ENCODE results near the gene FAT2.

Gene FAT2

DNA sequence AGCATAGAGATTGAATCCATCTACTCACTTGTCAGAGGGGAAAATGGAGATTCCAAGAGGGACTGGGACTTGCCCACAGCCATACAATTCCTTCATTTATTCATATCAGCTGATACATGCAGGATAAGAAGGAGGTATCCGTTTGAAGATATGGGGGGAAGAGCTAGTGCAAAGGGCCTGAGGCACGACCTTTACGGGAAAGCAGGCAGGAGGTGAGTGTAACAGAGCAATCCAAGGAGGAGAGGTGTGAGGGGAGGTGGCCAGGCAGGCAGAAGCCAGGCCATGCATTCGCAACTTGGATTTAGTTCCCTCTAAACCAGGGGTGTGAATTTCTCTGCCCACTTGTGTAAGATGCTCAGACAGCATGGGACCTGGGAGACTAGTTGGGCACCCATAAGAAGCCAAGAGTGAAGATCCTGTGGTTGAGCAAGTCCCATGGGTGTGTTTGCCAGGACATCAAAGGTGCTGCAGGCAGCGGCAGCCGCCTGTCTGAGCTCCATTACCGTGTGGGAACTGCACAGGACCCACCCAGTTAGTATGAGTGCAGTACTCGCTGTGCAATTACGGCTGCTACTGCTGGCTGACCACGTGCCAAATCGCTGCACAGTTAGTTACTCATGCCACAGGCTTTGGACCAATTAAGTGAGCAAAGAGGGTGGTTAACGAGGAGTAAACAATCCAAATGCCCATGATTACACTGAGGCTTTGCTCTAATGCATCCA, 31.4 kb upstream of the FAT2 start:
- no peak overlapping the region for H3K4me3 ChIP-seq (replicated peaks; ENCODE audit: low read depth, low read length)
- no peak for DNase-seq (ENCODE audit: extremely low read depth, low read depth)
- TF ChIP-seq, protein P1, sequence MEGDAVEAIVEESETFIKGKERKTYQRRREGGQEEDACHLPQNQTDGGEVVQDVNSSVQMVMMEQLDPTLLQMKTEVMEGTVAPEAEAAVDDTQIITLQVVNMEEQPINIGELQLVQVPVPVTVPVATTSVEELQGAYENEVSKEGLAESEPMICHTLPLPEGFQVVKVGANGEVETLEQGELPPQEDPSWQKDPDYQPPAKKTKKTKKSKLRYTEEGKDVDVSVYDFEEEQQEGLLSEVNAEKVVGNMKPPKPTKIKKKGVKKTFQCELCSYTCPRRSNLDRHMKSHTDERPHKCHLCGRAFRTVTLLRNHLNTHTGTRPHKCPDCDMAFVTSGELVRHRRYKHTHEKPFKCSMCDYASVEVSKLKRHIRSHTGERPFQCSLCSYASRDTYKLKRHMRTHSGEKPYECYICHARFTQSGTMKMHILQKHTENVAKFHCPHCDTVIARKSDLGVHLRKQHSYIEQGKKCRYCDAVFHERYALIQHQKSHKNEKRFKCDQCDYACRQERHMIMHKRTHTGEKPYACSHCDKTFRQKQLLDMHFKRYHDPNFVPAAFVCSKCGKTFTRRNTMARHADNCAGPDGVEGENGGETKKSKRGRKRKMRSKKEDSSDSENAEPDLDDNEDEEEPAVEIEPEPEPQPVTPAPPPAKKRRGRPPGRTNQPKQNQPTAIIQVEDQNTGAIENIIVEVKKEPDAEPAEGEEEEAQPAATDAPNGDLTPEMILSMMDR (IDR thresholded peaks at IDR 0.05; ENCODE audit: low read depth, low read length, missing control alignments): no peak

DNA sequence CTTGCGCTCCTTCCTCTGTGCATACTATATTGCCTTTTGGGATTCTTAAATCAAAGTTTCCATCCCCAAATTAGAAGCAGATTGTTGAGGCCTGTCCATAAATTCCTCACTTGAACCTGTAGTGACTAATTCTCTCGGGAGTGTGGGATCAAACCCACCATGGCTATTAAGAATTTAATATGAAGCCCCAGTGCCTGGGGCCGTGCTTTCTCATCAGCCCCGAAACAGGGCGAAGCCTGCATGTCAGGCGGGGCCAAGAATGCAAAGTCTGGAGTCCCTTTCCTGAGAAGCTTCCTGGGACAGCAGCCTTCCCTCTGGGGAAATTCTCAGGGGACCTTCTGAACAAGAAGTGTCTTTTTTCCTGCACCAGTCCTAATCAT, 29.3 kb upstream of the FAT2 start:
- no peak for DNase-seq (ENCODE audit: extremely low read depth, low read depth)

DNA sequence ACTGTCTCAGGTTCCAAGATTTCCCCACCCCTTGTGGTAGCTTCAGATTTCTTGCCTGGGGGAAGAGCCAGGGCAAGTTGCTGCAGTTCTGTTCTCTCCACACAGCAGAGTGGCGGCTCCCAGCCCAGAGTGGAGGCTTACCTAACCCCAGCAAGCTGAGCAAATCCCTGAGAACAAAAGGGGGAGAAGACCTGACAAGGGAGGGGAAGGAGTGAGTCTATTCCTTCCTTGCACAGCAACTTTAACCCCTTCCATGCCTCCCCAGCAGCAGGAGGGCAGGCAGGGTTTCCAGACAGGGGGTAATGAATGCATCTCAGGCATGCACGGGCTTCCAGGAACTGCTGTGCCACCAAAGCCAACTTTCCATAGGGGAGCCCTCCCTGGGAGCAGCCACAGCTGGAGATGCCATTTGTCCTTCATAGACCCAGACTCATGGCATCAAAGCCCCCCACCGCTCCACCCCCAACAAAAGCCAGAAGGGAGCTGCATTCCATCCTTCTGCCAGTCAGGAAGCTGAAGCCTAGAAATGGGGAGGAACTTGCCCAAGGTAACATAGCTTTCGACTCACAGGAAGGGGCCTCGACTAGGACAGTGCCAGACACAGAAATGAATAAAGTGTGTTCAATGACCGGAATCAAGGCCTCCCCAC, 28.8 kb upstream of the FAT2 start:
- DNase-seq (ENCODE audit: extremely low read depth, low read depth): no peak
- TF ChIP-seq, protein P1 (IDR thresholded peaks at IDR 0.05; ENCODE audit: low read depth, low read length, missing control alignments): no peak
- H3K4me3 ChIP-seq (replicated peaks; ENCODE audit: low read depth, low read length): no peak overlapping the region

More for the DNA sequence above, 29.3 kb upstream of the FAT2 start:
- no peak overlapping the region for H3K4me3 ChIP-seq (replicated peaks; ENCODE audit: low read depth, low read length)
- TF ChIP-seq, protein P1 (IDR thresholded peaks at IDR 0.05; ENCODE audit: low read depth, low read length, missing control alignments): no peak

DNA sequence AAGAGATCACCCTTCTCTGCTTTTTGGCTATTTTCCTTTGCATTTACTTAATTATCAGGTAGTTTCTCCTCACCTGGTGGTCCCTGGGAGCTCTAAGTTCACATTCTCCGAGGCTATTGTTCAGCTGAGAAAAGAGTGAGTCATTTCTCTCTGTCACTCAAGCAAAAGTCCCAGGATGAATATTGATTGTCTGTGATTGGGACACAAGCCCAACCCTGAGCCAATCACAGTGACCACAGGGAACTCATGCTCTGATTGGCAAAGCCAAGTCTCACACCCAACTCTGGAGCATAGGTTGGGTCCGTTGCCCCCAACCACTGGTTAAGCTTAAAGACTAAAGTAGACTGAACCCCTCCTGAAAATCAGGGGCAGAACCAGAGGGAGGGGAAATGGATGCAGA, 27.8 kb upstream of the FAT2 start:
- TF ChIP-seq, protein P1 (IDR thresholded peaks at IDR 0.05; ENCODE audit: low read depth, low read length, missing control alignments): no peak
- no peak overlapping the region for H3K4me3 ChIP-seq (replicated peaks; ENCODE audit: low read depth, low read length)
- no peak for DNase-seq (ENCODE audit: extremely low read depth, low read depth)

DNA sequence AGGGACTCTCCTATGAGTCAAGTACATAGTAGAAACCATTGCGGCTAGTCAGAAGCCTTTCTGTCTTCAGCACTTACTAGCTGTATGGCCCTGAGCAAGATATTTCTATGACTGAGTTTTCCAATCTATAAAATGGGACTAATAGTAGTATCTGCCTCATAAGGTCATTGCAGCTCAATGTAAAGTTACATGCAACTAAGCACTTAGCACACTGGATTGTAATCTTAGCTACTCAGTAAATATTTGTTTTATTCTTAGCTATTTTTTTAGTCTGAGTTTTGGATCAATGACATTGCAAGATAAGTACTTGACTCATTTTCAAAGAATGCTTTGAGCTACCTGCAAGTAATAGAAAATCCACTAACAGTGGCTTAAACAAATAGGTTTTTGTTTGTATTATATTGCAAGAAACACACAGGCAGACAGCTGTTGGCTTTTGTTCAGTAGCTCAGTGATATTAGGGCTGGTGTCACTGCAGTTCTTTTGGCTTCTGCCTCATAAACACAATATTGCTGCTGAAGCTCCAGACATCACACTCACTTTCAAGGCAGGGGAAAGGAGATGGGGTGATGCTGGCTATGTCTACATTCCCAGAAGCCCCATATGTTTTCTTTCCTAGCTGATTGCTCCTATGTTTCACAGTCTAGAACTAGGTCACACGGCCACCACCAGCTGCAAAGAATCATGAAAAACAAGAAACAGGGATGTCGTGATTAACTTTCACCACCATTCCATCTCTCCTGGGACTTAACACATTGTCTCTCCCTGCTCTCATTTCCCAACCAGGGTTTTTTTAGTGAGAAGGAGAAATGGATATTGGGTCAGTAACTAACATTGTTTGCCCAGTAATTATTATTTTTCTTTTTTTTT, 26.9 kb upstream of the FAT2 start:
- TF ChIP-seq, protein P1 (IDR thresholded peaks at IDR 0.05; ENCODE audit: low read depth, low read length, missing control alignments): no peak
- H3K4me3 ChIP-seq (replicated peaks; ENCODE audit: low read depth, low read length): no peak overlapping the region
- DNase-seq (ENCODE audit: extremely low read depth, low read depth): no peak

DNA sequence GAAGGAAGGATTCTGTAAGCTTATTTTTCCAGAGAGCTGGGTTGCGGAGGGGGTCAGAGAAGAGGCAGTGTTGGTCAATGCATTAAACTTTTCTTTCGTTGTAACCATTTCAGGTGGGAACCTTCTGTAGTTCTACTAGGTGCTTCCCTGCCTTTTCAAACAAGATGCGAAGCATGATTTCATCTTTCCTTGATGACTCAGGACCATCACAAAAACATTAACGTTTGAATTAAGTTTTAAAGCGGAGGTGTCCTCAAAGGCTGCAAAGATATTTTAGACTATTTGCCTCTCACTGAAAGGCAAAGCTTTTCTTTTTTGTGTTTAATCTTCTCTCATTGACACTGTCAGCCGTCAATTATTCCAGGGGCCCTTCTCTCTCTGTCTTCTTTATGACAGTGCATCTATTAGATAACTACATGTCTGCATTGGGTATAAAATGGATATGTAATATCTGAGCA, 26.3 kb upstream of the FAT2 start:
- no peak for DNase-seq (ENCODE audit: extremely low read depth, low read depth)
- TF ChIP-seq, protein P1 (IDR thresholded peaks at IDR 0.05; ENCODE audit: low read depth, low read length, missing control alignments): no peak
- H3K4me3 ChIP-seq (replicated peaks; ENCODE audit: low read depth, low read length): no peak overlapping the region

Data from HFF-Myc (cell line).